Upper lobe of left lung (tissue), 4 donors: Measurements from ENCODE around the gene TMEM132A.

Source experiments
- CTCF ChIP-seq, 6 experiments: fragments of 450-650 bp in 4 of 6; fragments of 200-600 bp in 2 of 6; sonication (generic) in 2 of 6; IDR thresholded peaks; one replicate each; pipeline ENCODE4 v1.5.1; 2016 to 2019; ENCODE audit warnings: antibody characterized with exemption in 6 of 6
- POLR2A ChIP-seq, 4 donors: fragments of 450-650 bp; IDR thresholded peaks; one replicate each; pipeline ENCODE4 v1.5.1; 2016 to 2017; ENCODE audit warnings: antibody characterized with exemption in 4 of 4, mild to moderate bottlenecking in 2 of 4
- POLR2AphosphoS5 ChIP-seq, 2 donors: sonication (generic); formaldehyde crosslinking; IDR thresholded peaks; one replicate each; pipeline ENCODE4 v1.5.1; 2017; ENCODE audit warnings: antibody characterized with exemption in 2 of 2

DNA sequence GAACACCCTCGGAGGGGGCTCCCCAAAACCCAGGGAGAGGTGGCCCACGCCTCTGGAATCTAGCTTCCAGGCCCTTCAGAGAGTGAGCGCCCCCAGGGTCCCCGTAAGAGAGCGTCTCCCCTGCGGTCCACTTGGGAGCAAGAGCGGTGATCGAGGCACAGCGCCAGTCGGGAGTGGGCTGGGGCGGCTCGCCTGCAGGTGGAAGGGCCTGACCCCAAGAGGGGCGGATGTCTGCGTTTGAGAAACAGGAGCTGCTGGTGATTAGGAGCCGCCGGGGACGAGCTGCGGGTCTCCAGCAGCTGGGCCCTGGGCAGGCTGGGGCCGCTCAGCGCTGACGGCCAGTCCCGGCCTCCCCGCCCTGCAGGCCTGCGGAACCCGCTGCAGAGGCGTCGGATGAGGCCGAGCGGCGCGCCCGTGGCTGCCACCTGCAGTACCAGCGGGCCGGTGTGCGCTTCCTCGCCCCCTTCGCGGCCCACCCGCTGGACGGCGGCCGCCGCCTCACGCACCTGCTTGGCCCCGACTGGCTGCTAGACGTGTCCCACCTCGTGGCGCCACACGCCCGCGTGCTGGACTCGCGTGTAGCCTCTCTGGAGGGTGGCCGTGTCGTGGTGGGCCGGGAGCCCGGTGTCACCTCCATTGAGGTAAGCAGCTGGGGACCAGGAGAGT is 10.0 kb downstream of the TMEM132A start:
- TF ChIP-seq POLR2A (IDR thresholded peaks at IDR 0.05) (no peak), CTCF (IDR thresholded peaks at IDR 0.05) (no peak), POLR2AphosphoS5 (IDR thresholded peaks at IDR 0.05) (no peak)
